Measurements from ENCODE around the gene SPACA7.

Gene SPACA7

DNA sequence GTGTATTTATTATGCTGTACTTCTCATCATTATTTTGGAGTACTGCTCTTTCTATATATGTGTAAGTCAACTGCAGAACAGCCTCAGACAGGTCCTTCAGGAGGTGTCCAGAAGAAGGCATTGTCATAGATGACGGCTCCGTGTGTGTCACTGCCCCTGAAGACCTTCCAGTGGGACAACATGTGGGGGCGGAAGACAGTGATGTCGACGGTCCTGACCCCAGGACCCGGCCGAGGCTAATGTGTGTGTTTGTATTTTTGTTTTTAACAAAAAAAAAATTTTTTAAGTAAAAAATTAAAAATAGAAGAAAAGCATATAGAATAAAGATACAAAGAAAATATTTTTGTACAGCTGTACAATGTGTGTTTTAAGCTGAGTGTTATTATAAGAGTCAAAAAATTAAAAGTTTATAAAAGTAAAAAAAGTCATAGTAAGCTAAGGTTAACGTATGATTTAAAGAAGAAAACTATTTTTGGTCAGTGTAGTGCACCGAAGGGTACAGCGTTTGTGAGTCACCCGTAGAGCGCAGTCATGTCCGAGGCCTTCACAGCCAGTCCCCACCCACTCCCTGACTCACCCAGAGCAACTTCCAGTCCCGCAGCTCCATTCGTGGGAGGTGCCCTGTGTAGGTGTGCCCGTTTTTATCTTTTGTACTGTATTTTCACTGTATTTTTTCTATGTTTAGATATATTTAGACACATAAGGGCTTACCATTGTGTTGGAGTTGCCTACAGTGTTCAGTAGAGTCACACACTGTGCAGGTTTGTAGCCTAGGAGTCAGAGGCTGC, 42.2 kb upstream of the SPACA7 start:
- peak; percentile 47; the same call in 1 of the 3 replicates for ATAC-seq
- TF ChIP-seq ESRRG (CRISPR knock-in tag; IDR thresholded peaks at IDR 0.05), result no peak
- TF ChIP-seq GLIS3 (CRISPR knock-in tag; IDR thresholded peaks at IDR 0.05), result no peak
- no peak for TF ChIP-seq TOX (CRISPR knock-in tag; IDR thresholded peaks at IDR 0.05; ENCODE audit: borderline replicate concordance)
- TF ChIP-seq OSR1 (CRISPR knock-in tag; IDR thresholded peaks at IDR 0.05), result no peak
- no peak for TF ChIP-seq RARB (CRISPR knock-in tag; IDR thresholded peaks at IDR 0.05)
- TF ChIP-seq ZC3H10 (CRISPR knock-in tag; IDR thresholded peaks at IDR 0.05), result no peak
- TF ChIP-seq, protein P1, sequence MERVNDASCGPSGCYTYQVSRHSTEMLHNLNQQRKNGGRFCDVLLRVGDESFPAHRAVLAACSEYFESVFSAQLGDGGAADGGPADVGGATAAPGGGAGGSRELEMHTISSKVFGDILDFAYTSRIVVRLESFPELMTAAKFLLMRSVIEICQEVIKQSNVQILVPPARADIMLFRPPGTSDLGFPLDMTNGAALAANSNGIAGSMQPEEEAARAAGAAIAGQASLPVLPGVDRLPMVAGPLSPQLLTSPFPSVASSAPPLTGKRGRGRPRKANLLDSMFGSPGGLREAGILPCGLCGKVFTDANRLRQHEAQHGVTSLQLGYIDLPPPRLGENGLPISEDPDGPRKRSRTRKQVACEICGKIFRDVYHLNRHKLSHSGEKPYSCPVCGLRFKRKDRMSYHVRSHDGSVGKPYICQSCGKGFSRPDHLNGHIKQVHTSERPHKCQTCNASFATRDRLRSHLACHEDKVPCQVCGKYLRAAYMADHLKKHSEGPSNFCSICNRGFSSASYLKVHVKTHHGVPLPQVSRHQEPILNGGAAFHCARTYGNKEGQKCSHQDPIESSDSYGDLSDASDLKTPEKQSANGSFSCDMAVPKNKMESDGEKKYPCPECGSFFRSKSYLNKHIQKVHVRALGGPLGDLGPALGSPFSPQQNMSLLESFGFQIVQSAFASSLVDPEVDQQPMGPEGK (CRISPR knock-in tag; IDR thresholded peaks at IDR 0.05; ENCODE audit: borderline replicate concordance), result no peak
- TF ChIP-seq, protein P2, sequence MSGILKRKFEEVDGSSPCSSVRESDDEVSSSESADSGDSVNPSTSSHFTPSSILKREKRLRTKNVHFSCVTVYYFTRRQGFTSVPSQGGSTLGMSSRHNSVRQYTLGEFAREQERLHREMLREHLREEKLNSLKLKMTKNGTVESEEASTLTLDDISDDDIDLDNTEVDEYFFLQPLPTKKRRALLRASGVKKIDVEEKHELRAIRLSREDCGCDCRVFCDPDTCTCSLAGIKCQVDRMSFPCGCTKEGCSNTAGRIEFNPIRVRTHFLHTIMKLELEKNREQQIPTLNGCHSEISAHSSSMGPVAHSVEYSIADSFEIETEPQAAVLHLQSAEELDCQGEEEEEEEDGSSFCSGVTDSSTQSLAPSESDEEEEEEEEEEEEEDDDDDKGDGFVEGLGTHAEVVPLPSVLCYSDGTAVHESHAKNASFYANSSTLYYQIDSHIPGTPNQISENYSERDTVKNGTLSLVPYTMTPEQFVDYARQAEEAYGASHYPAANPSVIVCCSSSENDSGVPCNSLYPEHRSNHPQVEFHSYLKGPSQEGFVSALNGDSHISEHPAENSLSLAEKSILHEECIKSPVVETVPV (CRISPR knock-in tag; IDR thresholded peaks at IDR 0.05), result no peak
- TF ChIP-seq ZNF565 (CRISPR knock-in tag; conservative IDR thresholded peaks at IDR 0.05; ENCODE audit: low read depth), result no peak

GRCh38 chr13:112335135-112335534, 41.0 kb upstream of the SPACA7 start:
- no peak for ATAC-seq
- TF ChIP-seq TOX (CRISPR knock-in tag; IDR thresholded peaks at IDR 0.05; ENCODE audit: borderline replicate concordance), result no peak

DNA sequence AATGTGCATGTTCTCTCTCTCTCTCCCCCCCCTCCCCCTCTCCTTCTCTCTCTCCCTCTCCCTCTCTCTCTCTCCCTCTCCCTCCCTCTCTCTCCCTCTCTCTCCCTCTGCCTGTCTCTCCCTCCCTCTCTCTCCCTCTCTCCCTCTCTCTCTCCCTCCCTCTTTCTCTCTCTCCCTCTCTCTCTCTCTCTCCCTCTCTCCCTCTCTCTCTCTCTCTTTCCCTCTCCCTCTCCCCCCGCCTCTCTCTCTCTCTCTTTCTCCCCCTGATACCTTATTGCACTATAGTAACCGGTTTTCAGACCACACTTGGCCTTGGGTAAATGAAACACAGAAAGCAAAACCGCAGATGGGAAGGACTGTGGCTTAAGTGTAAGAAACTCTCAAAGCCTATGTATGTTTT, 34.7 kb upstream of the SPACA7 start:
- TF ChIP-seq OSR1 (CRISPR knock-in tag; IDR thresholded peaks at IDR 0.05), result no peak
- no peak for TF ChIP-seq PPARA (CRISPR knock-in tag; IDR thresholded peaks at IDR 0.05; ENCODE audit: borderline replicate concordance)
- TF ChIP-seq ARNTL (CRISPR knock-in tag; IDR thresholded peaks at IDR 0.05; ENCODE audit: borderline replicate concordance, low read depth), result no peak
- TF ChIP-seq ZNF8 (CRISPR knock-in tag; IDR thresholded peaks at IDR 0.05), result no peak
- TF ChIP-seq GLIS3 (CRISPR knock-in tag; IDR thresholded peaks at IDR 0.05), result no peak
- TF ChIP-seq, protein P3, sequence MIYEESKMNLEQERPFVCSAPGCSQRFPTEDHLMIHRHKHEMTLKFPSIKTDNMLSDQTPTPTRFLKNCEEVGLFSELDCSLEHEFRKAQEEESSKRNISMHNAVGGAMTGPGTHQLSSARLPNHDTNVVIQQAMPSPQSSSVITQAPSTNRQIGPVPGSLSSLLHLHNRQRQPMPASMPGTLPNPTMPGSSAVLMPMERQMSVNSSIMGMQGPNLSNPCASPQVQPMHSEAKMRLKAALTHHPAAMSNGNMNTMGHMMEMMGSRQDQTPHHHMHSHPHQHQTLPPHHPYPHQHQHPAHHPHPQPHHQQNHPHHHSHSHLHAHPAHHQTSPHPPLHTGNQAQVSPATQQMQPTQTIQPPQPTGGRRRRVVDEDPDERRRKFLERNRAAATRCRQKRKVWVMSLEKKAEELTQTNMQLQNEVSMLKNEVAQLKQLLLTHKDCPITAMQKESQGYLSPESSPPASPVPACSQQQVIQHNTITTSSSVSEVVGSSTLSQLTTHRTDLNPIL (CRISPR knock-in tag; IDR thresholded peaks at IDR 0.05; ENCODE audit: low read depth), result no peak
- TF ChIP-seq ZNF70 (CRISPR knock-in tag; IDR thresholded peaks at IDR 0.05), result no peak
- no peak for TF ChIP-seq SNAI2 (CRISPR knock-in tag; IDR thresholded peaks at IDR 0.05)
- TF ChIP-seq CSDC2 (CRISPR knock-in tag; IDR thresholded peaks at IDR 0.05), result no peak
- no peak for TF ChIP-seq TCF4 (CRISPR knock-in tag; IDR thresholded peaks at IDR 0.05; ENCODE audit: borderline replicate concordance)
- TF ChIP-seq, protein P1 (CRISPR knock-in tag; IDR thresholded peaks at IDR 0.05; ENCODE audit: borderline replicate concordance), result no peak
- TF ChIP-seq, protein P4, sequence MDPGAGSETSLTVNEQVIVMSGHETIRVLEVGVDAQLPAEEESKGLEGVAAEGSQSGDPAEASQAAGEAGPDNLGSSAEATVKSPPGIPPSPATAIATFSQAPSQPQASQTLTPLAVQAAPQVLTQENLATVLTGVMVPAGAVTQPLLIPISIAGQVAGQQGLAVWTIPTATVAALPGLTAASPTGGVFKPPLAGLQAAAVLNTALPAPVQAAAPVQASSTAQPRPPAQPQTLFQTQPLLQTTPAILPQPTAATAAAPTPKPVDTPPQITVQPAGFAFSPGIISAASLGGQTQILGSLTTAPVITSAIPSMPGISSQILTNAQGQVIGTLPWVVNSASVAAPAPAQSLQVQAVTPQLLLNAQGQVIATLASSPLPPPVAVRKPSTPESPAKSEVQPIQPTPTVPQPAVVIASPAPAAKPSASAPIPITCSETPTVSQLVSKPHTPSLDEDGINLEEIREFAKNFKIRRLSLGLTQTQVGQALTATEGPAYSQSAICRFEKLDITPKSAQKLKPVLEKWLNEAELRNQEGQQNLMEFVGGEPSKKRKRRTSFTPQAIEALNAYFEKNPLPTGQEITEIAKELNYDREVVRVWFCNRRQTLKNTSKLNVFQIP (CRISPR knock-in tag; IDR thresholded peaks at IDR 0.05; ENCODE audit: borderline replicate concordance, low read depth), result no peak
- TF ChIP-seq, protein P2 (CRISPR knock-in tag; IDR thresholded peaks at IDR 0.05), result no peak
- no peak for TF ChIP-seq ZFP30 (CRISPR knock-in tag; IDR thresholded peaks at IDR 0.05)
- no peak for TF ChIP-seq RARB (CRISPR knock-in tag; IDR thresholded peaks at IDR 0.05)

More for the DNA sequence above, 34.7 kb upstream of the SPACA7 start:
- no peak for ATAC-seq

Measured in SK-N-SH treated with all-trans-retinoic acid at 6 μM for 48 hours (cell line).